Stimulated activated CD8-positive, alpha-beta memory T cell treated with anti-CD3 and anti-CD28 coated beads, Interleukin-7, amount 100 ng/mL, for 1 hour (primary cell): Measurements from ENCODE around the gene GPX3.

Experiments
- DNase-seq, 2 donors: peaks; one replicate each; pipeline ENCODE4 v3.0.0-alpha.2; 2020; ENCODE audit warnings: low read depth in 2 of 2

The GPX3 gene, protein sequence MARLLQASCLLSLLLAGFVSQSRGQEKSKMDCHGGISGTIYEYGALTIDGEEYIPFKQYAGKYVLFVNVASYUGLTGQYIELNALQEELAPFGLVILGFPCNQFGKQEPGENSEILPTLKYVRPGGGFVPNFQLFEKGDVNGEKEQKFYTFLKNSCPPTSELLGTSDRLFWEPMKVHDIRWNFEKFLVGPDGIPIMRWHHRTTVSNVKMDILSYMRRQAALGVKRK

DNA sequence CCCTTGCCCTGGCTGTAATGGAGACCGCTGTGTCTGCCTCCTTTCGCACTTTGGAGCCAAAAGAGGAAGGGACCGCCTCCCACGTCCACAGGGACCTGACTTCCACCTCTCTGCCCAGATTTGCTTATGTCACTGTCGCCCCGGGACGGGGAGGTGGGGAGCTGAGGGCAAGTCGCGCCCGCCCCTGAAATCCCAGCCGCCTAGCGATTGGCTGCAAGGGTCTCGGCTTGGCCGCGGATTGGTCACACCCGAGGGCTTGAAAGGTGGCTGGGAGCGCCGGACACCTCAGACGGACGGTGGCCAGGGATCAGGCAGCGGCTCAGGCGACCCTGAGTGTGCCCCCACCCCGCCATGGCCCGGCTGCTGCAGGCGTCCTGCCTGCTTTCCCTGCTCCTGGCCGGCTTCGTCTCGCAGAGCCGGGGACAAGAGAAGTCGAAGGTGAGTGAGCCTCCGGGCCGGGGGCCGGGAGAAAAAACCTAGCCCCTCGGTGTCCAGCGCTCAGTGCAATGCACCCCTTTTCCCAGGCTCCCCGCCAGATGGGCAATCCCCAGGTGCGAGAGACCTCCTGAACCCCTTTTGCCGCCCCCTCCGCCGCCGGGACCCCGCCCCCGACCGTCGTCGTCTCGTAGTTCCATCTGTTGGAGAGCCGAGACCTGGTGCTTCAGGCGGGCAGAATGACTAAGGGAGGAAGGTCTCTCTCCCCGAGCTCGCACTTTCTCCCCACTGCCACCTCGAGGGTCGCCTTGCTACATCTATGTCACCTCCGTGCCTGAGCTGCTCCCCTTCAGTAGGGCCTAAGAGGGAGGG is at the start of gene GPX3:
Gene GPX3 (plus strand): TSS at position 288 of the 807 bp plus-strand sequence. CDS start 64 bp downstream, at position 352.
- DNase-seq, result peak in 1 of 2 donors; percentile 12

DNA sequence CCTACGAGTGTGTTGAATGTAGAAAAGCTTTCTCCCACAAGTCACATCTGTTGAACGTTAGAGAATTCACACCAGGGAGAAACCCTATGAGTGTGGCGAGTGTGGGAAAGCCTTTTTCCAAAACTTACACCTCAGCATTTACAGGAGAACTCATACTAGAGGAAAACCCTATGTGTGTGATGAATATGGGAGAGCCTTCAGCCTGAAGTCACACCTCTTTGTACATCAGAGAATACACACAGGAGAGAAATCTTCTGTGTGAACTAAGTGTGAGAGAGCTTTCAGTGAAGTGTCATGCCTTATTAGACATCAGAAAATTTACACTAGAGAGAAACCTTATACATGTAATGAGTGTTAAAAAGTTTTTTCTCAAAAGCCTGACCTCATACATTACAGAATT is 41.8 kb upstream of the GPX3 start:
- DNase-seq, result no peak

DNA sequence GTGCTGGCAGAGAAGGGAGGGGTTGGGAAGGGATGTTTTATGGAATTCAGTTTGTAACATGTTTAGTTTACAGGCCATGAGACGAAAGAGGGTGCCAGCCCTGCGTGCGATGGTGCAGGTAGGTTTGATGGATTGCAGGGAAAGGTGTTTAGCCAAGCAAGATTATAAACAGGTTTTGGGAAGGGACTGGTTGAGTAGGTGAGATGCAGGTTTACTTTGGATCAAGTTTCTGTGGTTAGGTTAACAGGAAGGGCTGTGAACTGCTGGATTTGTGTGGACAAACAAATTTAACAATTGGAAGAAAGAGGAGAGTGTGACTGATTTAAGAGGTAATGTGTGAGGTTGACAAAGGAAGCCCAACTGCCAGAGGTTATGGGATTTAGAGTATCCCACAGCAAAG is 32.6 kb upstream of the GPX3 start:
- no peak for DNase-seq

DNA sequence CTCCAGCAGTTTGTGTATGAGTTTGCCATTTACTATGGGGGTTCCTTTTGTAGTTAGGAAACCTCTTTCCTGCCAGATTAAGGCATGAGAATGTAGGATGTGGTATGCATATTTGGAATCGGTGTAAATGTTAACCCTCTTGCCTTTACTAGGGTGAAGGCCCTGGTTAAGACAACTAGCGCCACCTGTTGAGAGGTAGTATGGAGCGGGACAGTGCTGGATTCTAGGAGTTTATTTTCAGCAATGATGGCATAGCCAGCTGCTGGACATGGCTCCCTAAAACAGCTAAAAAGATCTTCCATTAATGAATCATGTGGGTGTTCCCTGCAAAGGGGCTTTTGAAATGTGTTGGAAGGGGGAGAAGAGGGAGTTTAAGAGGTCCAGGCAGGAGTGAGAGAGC is 30.7 kb upstream of the GPX3 start:
- no peak for DNase-seq

DNA sequence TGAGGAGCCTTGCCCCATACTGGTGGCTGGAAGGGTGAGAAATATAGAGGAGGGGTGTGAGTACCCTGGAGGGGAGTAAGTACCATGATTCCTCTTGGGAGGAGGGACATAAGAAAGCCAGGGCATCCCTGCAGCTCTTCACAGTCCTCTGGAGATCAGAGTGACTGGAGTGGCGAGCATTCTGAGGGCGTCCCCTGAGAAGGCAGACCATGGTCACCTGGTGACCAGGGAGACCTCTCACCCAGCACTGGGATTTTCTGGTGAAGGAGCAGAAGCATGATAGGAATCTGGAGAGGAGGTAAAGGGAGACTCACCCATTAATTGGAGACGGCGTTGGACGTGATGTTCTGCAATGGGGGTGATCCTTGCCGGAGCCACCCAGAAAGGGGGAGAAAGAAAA is 27.7 kb upstream of the GPX3 start:
- no peak for DNase-seq

DNA sequence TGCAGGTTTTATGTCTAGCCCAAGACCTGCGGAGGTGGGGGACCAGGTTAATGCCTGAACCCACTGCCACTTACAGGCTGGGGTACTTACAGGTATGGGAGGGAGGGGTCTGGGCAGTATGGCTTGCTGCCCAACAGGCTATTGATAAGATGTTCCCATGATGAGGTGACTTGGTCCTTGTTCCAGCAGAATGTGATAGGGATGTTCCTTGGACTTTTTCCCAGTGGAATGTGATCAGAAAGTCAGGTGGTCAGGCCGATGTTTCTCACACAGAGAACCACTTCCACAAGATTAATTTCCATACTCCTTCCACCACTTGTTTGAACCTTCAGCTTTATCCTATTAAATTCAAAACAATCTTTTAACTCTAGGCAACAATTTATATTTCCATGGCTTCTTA is 27.0 kb upstream of the GPX3 start:
- no peak for DNase-seq

DNA sequence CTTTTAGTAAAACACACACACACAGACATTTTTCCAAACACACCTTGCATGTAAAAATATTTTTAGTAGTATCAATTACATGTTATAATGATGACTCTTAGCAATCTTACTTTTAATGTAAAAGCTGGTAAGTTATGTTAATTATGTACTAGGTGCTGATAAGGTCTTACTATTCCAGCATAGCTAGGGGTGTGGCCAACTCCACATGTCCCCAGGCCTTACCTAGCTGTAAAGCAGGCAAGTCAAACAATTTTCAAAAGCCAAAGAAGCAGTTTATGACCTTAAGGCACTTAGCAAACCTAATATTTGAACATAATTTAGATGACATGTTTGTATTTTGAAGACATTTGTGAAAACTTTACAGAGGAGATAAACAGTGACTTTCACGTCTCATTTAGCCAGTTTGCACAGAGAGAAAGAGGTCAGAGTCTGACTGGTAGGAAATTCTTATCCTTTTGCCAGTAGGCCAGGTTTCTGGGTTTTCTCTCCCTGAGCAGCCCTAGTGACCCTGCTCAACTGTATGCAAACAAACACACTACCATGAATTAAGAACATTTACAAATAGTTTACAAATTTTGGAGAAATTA is 26.5 kb upstream of the GPX3 start:
- no peak for DNase-seq

DNA sequence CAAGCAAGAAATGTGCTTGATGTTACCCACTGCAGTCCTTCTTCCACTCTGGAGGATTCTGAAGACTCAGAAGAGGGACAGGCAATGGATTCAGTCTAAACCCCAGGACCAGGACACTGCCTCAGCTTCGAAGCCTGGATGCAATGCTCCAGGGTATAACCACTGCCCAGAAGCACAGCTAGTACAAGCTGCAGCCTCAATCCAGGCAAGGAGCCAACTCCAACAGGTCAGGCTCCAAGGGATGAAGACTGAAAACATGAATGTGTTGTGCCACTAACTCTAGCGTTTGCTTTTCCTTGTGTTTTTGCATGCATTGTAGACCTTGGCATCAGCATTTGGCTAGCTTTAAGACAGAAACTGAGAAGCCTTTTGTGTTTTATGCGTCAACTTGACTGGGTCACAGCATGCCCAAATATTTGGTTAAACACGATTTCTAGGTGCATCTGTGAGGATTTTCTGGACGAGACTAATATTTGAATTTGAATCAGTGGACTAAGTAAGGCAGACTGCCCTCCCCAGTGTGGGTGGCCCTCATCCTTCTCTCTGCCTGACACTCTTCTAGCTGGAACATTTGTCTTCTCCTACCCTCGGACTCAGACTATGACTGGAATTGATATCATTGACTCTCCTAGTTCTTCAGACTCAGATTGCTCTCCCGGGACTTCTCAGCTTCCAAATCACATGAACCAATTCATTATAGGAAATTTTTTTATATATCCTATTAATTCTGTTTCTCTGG is 20.5 kb upstream of the GPX3 start:
- no peak for DNase-seq

DNA sequence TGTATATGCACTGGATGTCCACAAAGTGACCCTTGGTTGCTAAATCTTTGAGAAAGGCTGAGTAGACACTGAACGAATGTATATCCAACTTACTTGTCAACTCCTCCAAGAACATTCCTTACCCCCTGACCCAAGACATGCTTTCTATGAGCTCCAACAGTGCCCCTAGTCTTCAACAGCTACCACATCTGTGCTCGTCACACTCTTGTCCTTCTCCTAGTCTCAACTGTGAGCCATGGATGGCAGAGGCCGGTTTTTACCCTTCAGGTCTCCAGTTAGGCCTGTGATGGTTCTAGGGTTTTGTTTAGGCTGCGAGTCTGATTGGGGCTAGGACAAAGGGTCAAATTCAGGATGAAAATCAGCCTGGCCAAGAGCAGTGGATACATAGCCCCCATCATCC is 19.0 kb upstream of the GPX3 start:
- DNase-seq, result no peak

DNA sequence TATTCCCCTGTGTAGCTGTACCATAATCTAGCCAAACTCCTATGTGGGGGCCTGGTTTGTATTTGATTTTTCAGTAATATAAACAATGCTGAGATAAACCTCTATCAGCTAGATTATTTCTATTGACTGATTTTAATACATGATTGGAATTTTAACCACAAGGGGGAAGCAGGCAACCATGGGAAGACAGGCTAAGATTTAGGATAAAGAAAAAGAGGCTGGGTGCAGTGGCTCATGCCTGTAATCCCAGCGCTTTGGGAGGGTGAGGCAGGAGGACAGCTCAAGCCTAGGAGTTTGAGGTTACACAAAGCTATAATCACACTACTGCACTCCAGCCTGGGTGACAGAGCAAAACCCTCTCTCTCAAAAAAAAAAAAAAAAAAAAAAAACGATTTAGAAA is 18.1 kb upstream of the GPX3 start:
- DNase-seq, result no peak

DNA sequence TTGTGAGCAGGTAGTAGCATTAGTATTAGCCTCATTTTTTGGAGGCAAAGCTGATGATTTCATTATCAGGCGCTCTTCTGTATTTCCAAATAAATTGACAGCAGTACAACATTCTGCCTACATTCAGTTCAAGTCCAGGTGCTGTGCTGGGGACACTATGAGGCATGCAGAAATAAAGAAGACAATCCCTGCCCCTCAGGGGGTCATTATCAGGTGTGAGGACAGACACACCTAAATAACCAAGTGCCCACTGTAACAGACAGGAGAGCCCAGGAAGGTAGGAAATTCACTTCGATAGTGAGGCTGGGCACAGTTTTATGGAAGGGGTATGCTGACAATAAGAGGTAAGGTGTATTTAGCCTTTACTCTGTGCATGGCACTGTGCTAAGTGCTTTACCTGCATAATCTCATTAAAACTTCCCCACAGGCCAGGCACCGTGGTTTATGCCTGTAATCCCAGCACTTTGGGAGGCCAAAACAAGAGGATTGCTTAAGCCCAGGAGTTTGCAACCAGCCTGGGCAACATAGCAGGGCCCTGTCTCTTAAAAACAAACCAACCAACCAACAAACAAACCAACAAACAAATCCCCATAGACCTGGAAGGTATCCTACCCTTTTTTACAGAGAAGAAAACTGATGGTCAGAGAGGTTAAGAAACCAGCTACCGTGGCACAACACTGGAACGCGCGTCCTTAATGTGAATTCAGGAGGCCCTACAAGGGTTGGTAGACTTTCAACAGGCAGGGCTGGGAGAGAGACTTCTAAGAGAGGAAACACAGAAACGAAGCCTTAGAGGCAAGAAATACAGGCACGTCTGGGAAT is 17.5 kb upstream of the GPX3 start:
- no peak for DNase-seq

DNA sequence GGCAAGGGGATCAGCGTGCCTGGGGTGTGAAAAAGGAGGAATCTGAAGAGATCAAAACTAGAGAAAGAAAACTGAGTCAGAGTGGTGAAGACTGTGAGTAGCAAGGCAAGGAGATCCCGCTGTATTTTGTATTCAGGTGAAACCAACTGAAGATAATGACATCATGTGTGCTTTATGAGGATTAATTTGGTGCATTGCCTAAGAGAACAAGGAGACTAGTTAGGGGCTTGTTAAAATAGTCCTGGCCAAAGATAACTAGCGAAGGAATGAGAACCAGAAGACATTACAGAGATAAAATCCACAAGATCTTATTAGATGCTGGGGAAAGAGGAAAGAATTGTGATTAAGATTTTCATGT is 16.9 kb upstream of the GPX3 start:
- DNase-seq, result no peak

DNA sequence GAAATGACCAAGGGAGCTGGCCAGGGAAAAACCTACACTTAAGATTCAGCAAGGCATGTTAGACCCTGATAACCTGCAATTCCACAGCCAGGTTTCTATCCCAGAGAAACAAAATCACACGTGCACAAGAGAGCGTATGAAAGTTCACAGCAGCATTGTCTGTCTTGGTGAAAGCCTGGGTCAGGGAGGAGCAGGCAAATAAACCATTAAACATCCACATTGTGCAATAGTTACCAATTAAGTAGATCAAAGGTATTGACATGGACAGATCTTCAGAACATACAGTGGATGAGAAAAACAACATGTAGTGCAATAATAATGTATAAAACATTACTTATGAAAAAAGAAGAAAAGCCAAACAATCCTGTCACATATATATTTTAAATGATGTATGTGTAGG is 15.9 kb upstream of the GPX3 start:
- no peak for DNase-seq

DNA sequence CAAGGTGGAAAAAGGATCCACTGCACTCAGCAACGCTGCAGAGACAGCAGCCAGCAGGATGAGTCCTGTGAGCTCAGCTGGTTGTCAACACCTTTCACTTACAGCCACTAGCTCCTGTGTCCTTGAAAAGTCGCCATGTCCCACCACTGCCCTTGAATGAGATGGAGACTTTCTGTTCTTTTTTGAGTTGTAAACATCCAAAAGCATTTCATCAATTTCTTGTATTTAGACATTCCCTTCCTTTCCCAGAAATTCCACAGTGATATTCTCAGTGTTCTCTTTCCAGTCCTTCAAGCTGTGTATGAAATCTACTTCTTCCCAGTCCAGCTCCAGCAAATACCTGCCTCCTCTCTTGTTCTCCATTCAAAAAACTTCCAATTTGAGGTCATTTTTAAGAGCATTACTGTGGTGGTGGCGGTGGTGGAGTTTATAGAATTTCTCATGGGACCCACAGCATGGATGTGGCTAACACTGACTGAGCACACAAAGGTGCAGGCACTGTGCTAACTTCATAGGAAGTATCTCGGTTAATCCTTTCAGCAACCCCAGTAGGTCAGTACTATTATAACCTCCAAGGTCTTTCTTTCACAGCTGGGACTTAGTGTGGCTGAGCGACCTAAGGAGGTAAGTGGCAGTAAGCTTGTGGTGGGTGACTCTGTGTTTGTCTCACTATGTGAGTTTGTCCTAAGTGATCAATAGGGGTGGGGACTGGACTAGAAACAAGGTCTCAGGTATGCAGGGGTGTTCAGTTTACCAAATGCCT is 15.0 kb upstream of the GPX3 start:
- no peak for DNase-seq

DNA sequence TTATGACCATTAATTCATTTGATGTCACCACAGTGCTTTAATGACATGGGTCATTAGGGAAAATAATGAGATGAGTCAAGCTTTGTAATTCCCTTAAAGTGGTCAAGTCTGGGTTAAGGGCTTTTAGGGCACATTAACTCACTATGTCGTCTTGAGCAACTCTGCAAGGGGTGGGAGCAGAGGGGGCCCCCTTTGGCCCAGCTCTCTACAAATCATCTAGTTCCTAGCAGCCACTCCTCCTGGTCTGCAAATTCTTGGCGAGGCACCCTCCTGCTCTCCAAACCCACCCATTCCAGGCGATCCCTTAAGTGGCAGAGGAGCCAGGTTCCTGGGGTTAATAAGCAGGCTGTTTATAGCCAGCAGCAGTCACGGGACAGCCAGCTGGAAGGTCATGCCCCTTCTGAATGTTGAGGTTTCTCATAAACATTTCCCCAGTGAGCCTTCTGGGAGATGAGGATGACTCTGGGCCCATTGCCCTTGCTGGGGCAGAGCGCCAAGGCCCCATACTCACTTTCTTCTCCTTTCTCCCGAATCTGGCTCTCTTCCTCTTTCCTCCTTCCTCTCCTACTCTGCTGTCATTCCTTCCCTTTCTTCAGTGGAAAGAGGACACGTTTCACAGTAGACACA is 14.3 kb upstream of the GPX3 start:
- DNase-seq, result no peak

DNA sequence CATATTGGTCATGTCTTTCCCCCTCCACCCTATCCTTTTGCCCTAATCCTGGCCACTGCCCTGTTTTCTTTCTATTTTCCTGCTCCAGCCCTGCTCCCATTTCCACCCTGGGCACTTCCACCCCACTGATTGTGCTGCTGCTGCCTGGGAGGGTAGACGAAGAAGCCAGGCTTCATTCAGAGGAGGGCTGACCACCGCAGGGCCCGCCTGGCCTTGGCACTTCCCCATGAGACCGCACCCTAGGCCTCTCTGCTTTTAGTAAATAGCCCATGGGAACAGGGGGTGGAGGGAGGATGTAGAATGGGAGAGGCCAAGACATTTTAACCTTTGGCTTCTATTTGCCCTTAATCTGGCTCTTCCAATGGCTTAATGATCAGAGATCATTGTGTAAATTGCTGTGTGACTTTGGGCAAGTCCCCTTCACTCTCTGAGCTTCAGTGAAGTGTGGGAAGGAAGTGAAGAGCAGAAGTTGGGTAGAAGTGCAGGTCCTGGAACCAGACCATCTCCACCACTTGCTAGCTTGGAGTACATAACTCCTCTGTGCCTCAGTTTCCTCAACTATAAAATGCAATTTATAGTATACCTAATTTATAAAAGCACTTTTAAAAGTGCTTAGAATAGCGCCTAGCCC is 13.6 kb upstream of the GPX3 start:
- DNase-seq, result no peak

DNA sequence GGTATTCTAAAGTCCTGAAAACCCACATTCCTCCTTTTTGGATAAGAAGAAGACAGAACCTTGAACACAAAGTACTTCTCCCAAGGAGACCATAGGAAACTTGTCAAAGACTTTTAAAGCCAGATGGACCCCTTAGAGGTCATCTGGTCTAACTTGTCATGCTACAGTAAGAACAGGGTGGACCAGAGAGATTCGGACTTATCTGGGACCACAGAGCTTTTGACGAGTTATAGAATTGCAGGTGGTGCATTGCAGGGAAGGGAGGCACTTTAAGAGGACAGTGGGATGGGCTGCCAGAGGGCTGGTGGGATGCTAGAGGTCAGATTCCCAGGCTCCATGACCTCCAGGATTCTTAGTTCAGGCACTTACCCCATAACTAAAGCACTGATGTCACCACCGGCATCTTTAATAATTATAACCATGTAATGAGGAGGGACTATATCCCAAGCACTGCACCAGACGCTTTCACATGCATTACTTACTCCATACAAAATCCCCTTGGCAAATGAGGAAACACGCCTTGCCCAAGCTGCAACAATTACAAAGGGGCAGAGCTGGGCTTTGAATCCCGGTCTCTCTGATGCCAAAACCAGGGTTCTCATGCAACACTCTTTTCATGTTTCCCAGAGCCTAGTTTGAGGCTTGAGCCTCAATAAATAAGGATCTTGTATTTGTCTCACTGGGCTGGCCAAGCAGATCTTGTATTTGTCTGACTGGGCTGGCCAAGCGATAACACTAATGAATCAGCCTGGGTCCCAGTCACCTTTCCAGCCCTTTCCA is 12.8 kb upstream of the GPX3 start:
- DNase-seq, result no peak

DNA sequence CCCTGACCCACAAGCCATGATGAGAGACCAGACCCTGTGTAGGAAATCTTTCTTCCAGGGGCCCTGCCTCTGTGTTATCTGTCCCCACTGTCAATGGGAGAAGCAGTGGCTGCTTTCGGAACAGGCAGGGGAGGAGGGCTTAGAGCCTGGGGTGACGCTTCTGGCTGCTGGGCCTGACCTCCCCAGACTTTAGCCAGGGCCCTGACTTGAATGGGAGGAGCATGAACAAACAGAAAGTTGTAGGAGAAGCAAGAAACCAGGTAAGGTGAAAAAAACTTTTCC is 12.2 kb upstream of the GPX3 start:
- DNase-seq, result no peak

DNA sequence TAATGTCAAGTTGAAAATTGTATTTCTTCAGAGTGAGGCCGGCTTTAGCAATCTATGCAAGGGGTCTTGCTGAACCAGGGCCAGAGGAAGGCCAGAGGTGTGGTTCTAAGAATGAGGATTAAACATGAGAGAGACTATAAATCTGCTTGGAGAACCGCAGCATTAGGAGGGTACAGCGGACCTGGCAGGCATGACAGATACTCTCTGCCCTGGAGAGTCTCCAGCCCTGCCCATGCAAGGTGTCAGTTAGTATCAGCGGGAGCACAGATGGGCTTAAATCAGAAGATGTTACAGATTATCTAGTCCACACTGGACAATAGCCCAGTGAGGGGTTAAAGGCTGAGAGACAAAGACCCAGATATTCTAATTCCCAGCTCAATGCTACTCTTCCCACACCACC is 11.5 kb upstream of the GPX3 start:
- no peak for DNase-seq
